K562 (cell line): ENCODE measurements around the gene SNX27. TPM values are rescaled to one million over a fixed set of nuclear protein-coding genes. Genes with fewer than 3 reads are reported as not detected.
A peak's percentile ranks its signal among the peaks of the same experiment; 100 is the strongest.

ENCODE experiments used
- CAMTA2 ChIP-seq: fragments of 250-450 bp; sonication (Bioruptor Pico); conservative IDR thresholded peaks from 2 replicates; pipeline ENCODE4 v1.5.1; 2022
- EP400 ChIP-seq: fragments of 450-650 bp; IDR thresholded peaks from 2 replicates; pipeline ENCODE4 v1.6.1; 2017; ENCODE audit warnings: antibody characterized with exemption, mild to moderate bottlenecking, moderate library complexity
- EWSR1 ChIP-seq: fragments of 450-650 bp; IDR thresholded peaks from 2 replicates; pipeline ENCODE4 v1.6.1; 2018; ENCODE audit warnings: borderline replicate concordance, mild to moderate bottlenecking, low read depth, moderate library complexity; ENCODE audit not compliant: partially characterized antibody
- LARP7 ChIP-seq: fragments of 450-650 bp; IDR thresholded peaks from 2 replicates; pipeline ENCODE4 v1.6.1; 2016
- MEF2D ChIP-seq: conservative IDR thresholded peaks from 2 replicates; pipeline ENCODE4 v1.6.1; 2016; ENCODE audit warnings: low read depth, missing genetic modification characterization, missing compliant biosample characterization
- polyA plus RNA-seq, 8 experiments: library from polyadenylated mRNA; depleted of rRNA in 4 of 8; stranded (reverse) in 5 of 8; unstranded in 3 of 8; fragments of >200 nt; fragmentation: Nextera tagmentation in 2 of 8; fragmentation: Illumina TruSeq in 1 of 8; extraction: Ambion mirVana in 2 of 8; extraction: Trizol in 1 of 8; gene quantifications; 2 replicates each; pipeline versions ENCODE4 v1.2.1 to v1.2.3, GENCODE V29; 2011 to 2014; ENCODE audit warnings: inconsistent platforms in 1 of 8, missing spikeins in 1 of 8
- total RNA-seq, 7 experiments: library from RNA; depleted of rRNA in 6 of 7; stranded (reverse); fragments of >200 nt in 6 of 7; fragmentation: Illumina TruSeq in 2 of 7; extraction: Trizol in 2 of 7; gene quantifications; 2 replicates each; pipeline versions ENCODE4 v1.2.1 to v1.2.3, GENCODE V29; 2011 to 2021; ENCODE audit warnings: low replicate concordance in 1 of 7
- TF ChIP-seq, protein P1 (sequence below): sonication (generic); IDR thresholded peaks from 2 replicates; pipeline ENCODE4 v1.6.1; 2016
- TF ChIP-seq, protein P2 (sequence below): sonication (generic); formaldehyde crosslinking; IDR thresholded peaks from 2 replicates; pipeline ENCODE4 v1.8.0; 2022; ENCODE audit warnings: mild to moderate bottlenecking, missing genetic modification reagents
- TF ChIP-seq, protein P3 (sequence below), 2 experiments: fragments of 150-350 bp in 1 of 2; IDR thresholded peaks; 2 replicates each; pipeline ENCODE4 v1.6.1; 2012 to 2016; ENCODE audit warnings: low read depth in 2 of 2, low read length in 2 of 2, mild to moderate bottlenecking in 1 of 2, moderate library complexity in 1 of 2
- TF ChIP-seq, protein P4 (sequence below): sonication (generic); formaldehyde crosslinking; IDR thresholded peaks from 2 replicates; pipeline ENCODE4 v1.8.1; 2023; ENCODE audit warnings: mild to moderate bottlenecking, missing genetic modification reagents
- TF ChIP-seq, protein P5 (sequence below): IDR thresholded peaks from 2 replicates; pipeline ENCODE4 v1.6.1; 2014; ENCODE audit warnings: antibody characterized with exemption
- TF ChIP-seq, protein P6 (sequence below), 2 experiments: fragments of 200-800 bp in 1 of 2; sonication (Bioruptor generic) in 1 of 2; sonication (generic) in 1 of 2; formaldehyde crosslinking in 1 of 2; IDR thresholded peaks in 1 of 2; conservative IDR thresholded peaks in 1 of 2; 2 replicates each; pipeline versions ENCODE4 v1.5.0 to v1.6.1; 2016 to 2020; ENCODE audit warnings: missing compliant biosample characterization in 1 of 2, missing genetic modification characterization in 1 of 2, missing genetic modification reagents in 1 of 2
- TF ChIP-seq, protein P7 (sequence below): sonication (generic); formaldehyde crosslinking; IDR thresholded peaks from 2 replicates; pipeline ENCODE4 v1.8.0; 2022; ENCODE audit warnings: mild to moderate bottlenecking, missing genetic modification reagents

The SNX27 gene
- total and polyA plus RNA-seq, 9 of the 15 experiments (the other 6 are each of a cell fraction or from before 2014, with no cell fraction given) = 4.5 to 18.7 (median 10.1) TPM

DNA sequence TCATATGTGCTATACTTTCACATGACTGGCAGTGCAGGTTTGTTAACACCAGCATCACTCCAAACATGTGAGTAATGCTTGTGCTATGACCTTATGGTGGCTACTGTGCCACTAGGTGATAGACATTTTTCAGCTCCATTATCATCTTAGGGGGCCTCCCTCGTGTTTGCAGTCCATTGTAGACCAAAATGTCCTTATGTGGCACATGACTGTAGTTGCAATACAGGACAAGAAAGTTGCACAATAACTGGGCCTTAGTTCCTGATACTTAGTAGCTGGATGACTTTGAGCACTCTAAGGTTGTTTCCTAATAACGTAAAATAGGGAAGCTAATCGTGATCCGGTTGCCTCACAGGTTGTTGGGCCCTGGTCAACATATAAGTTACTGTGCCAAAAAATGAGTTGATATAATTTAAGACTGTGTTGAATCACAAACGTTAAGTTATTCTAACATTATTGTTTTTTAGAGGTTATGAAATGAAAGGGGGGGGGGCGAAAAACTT, 511 bp upstream of the SNX27 start (continued):
- TF ChIP-seq, protein P1, sequence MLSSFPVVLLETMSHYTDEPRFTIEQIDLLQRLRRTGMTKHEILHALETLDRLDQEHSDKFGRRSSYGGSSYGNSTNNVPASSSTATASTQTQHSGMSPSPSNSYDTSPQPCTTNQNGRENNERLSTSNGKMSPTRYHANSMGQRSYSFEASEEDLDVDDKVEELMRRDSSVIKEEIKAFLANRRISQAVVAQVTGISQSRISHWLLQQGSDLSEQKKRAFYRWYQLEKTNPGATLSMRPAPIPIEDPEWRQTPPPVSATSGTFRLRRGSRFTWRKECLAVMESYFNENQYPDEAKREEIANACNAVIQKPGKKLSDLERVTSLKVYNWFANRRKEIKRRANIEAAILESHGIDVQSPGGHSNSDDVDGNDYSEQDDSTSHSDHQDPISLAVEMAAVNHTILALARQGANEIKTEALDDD = peak; percentile 32; the same call in 1 of the 2 replicates
- TF ChIP-seq, protein P2, sequence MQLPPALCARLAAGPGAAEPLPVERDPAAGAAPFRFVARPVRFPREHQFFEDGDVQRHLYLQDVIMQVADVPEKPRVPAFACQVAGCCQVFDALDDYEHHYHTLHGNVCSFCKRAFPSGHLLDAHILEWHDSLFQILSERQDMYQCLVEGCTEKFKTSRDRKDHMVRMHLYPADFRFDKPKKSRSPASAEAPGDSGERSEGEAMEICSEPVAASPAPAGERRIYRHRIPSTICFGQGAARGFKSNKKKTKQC (CRISPR knock-in tag) = no peak
- TF ChIP-seq, protein P3, sequence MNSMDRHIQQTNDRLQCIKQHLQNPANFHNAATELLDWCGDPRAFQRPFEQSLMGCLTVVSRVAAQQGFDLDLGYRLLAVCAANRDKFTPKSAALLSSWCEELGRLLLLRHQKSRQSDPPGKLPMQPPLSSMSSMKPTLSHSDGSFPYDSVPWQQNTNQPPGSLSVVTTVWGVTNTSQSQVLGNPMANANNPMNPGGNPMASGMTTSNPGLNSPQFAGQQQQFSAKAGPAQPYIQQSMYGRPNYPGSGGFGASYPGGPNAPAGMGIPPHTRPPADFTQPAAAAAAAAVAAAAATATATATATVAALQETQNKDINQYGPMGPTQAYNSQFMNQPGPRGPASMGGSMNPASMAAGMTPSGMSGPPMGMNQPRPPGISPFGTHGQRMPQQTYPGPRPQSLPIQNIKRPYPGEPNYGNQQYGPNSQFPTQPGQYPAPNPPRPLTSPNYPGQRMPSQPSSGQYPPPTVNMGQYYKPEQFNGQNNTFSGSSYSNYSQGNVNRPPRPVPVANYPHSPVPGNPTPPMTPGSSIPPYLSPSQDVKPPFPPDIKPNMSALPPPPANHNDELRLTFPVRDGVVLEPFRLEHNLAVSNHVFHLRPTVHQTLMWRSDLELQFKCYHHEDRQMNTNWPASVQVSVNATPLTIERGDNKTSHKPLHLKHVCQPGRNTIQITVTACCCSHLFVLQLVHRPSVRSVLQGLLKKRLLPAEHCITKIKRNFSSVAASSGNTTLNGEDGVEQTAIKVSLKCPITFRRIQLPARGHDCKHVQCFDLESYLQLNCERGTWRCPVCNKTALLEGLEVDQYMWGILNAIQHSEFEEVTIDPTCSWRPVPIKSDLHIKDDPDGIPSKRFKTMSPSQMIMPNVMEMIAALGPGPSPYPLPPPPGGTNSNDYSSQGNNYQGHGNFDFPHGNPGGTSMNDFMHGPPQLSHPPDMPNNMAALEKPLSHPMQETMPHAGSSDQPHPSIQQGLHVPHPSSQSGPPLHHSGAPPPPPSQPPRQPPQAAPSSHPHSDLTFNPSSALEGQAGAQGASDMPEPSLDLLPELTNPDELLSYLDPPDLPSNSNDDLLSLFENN (IDR thresholded peaks at IDR 0.05; ENCODE audit: low read depth in 2 of 2, low read length in 2 of 2) = no peak
- TF ChIP-seq CAMTA2 = no peak
- TF ChIP-seq EP400 = peak; percentile 40
- TF ChIP-seq, protein P4, sequence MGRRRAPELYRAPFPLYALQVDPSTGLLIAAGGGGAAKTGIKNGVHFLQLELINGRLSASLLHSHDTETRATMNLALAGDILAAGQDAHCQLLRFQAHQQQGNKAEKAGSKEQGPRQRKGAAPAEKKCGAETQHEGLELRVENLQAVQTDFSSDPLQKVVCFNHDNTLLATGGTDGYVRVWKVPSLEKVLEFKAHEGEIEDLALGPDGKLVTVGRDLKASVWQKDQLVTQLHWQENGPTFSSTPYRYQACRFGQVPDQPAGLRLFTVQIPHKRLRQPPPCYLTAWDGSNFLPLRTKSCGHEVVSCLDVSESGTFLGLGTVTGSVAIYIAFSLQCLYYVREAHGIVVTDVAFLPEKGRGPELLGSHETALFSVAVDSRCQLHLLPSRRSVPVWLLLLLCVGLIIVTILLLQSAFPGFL (CRISPR knock-in tag) = no peak
- no peak for TF ChIP-seq LARP7
- TF ChIP-seq, protein P5, sequence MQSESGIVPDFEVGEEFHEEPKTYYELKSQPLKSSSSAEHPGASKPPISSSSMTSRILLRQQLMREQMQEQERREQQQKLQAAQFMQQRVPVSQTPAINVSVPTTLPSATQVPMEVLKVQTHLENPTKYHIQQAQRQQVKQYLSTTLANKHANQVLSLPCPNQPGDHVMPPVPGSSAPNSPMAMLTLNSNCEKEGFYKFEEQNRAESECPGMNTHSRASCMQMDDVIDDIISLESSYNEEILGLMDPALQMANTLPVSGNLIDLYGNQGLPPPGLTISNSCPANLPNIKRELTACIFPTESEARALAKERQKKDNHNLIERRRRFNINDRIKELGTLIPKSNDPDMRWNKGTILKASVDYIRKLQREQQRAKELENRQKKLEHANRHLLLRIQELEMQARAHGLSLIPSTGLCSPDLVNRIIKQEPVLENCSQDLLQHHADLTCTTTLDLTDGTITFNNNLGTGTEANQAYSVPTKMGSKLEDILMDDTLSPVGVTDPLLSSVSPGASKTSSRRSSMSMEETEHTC = 0 out of 2 replicates have a peak, but pooled peaks have one; percentile 26
- TF ChIP-seq, protein P6, sequence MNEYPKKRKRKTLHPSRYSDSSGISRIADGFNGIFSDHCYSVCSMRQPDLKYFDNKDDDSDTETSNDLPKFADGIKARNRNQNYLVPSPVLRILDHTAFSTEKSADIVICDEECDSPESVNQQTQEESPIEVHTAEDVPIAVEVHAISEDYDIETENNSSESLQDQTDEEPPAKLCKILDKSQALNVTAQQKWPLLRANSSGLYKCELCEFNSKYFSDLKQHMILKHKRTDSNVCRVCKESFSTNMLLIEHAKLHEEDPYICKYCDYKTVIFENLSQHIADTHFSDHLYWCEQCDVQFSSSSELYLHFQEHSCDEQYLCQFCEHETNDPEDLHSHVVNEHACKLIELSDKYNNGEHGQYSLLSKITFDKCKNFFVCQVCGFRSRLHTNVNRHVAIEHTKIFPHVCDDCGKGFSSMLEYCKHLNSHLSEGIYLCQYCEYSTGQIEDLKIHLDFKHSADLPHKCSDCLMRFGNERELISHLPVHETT (CRISPR knock-in tag; conservative IDR thresholded peaks at IDR 0.05 in 1 of 2, IDR thresholded peaks at IDR 0.05 in 1 of 2) = peak in 1 of 2 experiments; percentile 20; a peak in 1 of 4 replicates
- 0 out of 2 replicates have a peak, but pooled peaks have one; percentile 34 for TF ChIP-seq MEF2D (tag)
- TF ChIP-seq, protein P7, sequence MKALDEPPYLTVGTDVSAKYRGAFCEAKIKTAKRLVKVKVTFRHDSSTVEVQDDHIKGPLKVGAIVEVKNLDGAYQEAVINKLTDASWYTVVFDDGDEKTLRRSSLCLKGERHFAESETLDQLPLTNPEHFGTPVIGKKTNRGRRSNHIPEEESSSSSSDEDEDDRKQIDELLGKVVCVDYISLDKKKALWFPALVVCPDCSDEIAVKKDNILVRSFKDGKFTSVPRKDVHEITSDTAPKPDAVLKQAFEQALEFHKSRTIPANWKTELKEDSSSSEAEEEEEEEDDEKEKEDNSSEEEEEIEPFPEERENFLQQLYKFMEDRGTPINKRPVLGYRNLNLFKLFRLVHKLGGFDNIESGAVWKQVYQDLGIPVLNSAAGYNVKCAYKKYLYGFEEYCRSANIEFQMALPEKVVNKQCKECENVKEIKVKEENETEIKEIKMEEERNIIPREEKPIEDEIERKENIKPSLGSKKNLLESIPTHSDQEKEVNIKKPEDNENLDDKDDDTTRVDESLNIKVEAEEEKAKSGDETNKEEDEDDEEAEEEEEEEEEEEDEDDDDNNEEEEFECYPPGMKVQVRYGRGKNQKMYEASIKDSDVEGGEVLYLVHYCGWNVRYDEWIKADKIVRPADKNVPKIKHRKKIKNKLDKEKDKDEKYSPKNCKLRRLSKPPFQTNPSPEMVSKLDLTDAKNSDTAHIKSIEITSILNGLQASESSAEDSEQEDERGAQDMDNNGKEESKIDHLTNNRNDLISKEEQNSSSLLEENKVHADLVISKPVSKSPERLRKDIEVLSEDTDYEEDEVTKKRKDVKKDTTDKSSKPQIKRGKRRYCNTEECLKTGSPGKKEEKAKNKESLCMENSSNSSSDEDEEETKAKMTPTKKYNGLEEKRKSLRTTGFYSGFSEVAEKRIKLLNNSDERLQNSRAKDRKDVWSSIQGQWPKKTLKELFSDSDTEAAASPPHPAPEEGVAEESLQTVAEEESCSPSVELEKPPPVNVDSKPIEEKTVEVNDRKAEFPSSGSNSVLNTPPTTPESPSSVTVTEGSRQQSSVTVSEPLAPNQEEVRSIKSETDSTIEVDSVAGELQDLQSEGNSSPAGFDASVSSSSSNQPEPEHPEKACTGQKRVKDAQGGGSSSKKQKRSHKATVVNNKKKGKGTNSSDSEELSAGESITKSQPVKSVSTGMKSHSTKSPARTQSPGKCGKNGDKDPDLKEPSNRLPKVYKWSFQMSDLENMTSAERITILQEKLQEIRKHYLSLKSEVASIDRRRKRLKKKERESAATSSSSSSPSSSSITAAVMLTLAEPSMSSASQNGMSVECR = no peak
- no peak for TF ChIP-seq EWSR1
